NCI-H2107 (cell line): ENCODE measurements around the gene SLCO2B1.

Experiments used
- DNase-seq: peaks from one replicate; lab custom pipeline; 2025; lab: John Stamatoyannopoulos, UW

SLCO2B1 gene

DNA sequence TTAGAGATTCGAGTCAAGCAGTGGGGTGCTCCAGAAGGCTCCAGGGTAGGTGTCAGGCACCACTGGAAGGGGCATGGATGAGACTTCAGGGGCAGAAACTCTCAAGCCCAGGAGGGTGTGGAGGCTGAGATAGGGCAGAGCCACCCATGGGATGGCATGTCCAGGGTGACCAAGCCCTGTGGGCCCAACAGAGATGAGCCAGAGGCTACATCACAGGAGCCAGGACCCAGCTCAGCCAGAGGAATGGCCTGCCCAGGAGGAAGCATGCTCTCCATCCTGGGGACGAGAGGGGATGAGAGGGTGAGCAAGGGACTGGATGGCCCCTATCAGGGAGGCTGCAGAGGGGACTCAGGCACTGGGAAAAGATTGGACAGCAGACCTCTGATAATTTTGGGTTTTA is 42.8 kb downstream of the SLCO2B1 start:
- DNase-seq, result no peak

DNA sequence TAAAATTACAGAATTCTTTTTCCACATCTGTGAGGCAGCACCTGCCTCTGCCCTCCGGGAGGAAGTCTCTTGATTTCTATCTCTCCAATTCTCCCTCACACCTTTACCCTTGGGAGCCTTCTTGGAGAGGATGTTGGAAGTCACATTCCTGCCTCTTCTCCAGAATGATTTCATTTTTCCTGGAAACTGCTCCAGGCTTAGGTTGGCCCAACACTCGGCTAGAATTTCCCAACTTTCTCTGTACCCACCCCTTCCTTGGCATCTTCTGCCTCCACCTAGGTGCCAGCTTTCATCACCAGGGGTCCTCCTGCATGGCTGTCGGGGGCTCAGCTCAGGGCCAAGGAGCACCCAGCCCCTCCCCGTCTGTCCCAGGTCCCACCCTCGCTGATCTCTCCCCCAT is 43.2 kb downstream of the SLCO2B1 start:
- no peak for DNase-seq

DNA sequence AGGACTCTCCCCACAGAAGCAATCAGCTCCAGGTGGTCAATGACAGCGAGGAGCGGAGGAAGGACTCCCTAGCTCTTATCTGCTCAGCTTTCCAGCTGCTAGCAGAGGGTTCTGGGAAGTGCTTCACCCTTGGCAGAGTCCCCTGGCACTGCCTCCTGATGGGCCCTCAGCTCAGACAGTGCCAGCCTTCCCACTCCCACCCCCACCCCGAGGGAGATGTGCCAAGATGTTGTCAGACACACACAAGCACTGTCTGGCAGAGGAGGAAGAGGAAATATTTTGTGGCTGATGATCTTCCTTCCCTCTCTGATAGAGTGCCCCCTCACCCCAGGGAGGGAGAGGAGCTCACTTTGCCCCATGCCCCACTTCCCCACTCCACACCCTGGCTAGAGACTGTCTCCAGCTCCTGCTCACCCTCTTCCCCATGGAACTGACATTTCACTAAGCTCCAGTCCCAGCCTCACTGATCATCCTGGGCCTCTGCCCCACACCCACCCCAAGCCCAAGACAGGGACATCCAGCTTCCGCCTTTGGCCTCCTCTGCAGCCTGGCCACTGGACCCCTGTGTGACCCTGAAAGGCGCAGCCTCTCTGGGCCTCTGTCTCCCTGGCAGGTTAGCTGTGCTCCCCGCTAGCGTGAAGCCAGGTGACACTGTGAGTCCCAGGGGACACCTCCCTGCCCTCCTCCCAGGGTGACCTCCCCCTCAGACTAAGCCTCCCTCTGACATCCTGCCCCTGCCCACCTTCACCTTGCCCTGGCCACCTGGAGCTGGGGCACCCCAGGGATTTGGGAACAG is 44.5 kb downstream of the SLCO2B1 start:
- no peak for DNase-seq

DNA sequence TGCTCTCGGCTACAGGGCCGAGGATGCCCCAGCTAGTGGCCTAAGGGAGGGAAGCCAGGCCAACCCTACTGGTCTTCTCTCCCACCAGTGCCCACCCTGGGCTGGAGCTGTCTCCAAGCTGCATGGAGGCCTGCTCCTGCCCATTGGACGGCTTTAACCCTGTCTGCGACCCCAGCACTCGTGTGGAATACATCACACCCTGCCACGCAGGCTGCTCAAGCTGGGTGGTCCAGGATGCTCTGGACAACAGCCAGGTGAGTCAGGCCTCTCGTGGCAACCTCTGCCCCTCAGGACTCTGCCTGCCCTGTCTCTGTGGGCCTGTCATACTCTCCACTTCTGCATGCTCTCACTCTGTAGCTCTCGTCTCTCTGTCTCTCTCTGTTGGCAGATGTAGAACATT is 45.5 kb downstream of the SLCO2B1 start:
- DNase-seq, result no peak

DNA sequence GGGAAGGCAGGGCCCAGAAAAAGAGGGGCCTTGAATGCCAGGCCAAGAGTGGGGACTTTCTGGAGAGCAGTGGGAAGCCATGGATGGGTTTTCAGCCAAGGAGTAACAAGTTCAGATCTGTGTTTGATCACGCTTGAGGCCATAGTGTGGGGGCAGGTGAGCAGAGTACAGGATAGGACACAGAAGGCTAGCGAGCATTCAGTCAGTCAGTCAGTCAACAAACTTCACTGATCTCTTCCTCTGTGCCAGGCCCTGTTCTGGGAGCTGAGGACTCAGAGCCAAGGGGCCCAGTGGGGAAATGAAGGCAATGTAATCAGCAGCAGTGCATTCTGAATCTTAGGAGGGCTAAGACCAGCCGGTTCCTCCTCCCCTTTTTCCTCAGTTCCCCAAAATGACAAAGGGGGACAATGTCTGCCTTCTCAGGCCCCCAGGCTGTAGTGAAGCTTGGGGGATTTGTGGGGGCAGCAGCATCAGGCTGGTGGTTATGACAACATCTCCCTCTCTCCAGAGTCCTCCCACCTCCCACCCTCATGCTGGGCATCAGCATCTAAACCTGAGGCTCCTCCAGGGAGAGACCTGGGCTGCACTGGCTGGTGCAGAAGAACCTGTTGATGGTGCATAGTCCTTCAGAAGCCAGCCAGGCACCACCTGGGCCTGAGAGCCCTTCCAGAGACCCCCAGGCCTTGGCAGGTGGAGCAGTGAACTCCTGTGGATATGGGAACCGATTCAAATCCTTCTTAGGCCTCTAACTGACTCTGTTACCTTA is 46.8 kb downstream of the SLCO2B1 start:
- DNase-seq, result no peak

DNA sequence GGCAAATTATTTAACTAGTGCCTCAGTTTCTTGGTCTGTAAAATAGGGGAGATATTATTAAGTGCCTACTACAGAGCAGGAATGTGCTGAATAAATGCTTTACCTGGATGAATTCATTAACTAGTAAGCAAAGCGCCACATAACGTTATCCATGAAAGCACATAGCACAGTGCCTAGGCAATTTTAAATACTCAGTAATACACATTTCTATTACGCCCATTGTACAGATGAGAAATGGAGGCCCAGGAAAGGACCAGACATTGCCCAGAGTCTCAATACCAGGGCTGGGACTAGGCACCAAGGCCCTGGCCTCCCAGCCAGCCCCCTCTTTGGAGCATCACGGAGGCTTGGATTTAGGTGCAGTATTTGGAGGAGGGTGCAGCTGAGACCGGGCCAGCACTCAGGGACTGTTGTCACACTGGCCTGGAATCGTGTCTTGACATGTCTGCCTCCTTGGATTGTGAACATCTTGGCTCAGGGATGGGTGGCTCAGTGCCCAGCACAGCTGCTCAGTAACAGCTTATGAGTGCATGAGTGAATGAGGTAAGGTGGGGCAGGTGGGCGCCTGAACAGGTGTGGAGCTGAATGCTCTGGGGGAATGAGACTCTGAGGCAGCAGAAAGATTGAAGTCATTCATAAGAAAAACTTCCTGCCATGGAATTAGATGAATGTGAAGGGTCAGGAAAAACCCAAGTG is 47.5 kb downstream of the SLCO2B1 start:
- no peak for DNase-seq

DNA sequence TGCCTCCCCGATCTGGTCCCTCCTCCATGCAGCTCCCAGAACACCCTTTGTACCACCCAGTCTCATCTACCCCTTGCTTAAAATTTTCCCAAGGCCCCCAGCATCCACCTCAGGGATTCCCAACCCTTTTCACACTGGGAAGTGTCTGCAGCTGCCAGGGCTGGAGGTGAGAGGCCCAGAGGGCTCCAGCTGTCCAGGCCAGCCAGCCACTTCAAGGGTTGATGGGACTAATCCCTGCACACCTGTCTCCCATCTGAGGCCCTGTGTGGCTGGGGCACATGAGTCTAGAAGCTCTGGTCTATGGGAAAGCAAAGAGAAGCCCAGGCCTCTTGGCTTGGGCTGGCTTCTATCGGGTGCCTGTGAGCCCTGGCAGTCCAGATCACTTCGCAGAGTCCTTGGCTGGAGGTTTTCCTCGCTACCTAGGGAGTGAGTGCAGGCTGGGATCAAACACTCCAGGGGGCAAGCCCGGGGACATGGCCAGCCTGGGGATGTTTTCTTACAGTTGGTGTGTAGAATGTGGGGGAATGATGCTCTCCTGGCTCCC is 48.6 kb downstream of the SLCO2B1 start:
- DNase-seq, result no peak

DNA sequence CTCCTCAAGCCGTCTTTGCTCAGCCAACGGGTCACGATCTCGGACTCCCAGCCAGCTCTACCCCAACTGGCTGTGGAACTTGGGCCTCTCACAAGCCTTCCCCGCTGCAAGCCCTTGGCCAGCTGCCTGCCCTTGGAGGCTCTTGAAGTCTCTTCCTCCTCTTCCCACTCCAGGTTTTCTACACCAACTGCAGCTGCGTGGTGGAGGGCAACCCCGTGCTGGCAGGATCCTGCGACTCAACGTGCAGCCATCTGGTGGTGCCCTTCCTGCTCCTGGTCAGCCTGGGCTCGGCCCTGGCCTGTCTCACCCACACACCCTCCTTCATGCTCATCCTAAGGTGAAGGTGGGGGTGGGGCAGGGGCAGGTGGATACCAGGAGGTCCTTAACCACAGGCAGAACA is 49.1 kb downstream of the SLCO2B1 start:
- no peak for DNase-seq

DNA sequence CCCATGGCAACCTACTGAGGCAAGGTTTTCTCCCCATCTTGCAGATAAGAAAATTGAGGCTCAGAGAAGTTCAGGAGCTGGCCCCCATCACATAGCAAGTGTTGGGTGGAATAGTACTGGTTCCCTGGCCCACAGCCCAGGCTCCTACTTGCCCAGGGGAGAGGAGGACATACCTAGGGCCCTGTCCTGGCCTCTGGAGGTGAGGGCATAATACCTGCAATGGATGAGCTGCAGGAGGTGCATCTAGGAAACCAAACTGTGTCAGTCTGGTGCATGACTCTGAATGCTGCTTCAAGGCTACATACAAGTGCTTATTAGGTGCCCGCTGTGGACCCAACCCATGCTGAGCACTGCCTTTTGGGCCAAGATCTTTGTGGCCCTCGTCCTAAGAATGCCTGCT is 49.6 kb downstream of the SLCO2B1 start:
- DNase-seq, result no peak

DNA sequence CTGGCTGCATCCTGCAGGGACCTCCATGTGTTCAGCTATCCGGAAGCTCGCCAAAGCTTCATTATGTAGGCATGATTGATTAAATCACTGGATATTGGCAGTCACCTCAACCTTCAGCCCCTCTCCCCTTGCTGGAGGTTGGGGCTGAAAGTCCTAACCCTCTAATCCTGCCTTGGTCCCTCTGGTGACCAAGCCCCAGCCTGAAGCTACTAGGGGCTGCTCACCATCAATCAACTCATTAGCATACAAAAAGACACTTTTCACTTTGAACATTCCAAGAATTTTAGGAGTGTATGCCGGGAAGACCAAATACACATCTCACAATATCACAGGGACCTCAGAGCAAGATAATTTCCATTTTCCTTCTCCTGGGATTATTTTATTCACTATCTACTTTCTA is 50.9 kb downstream of the SLCO2B1 start:
- DNase-seq, result no peak

DNA sequence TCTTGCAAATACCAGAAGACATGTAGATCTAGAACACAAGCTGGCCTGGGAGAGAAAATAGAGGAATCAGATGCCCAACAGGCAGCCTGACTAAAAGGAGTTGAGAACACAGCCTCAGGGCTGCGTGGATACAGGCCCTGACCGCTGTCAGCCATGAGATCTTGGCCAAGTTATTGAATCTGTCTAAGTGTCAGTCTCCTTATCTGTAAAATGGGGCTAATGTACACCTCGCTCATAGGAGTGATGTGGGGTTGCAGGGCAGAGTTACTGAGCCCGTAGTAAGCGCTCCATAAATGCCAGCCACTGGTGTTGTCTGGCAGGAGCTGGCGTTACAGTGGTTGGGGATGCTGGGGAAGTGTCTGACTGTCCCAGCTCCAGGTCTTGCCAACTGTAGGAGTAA is 51.3 kb downstream of the SLCO2B1 start:
- DNase-seq, result no peak

DNA sequence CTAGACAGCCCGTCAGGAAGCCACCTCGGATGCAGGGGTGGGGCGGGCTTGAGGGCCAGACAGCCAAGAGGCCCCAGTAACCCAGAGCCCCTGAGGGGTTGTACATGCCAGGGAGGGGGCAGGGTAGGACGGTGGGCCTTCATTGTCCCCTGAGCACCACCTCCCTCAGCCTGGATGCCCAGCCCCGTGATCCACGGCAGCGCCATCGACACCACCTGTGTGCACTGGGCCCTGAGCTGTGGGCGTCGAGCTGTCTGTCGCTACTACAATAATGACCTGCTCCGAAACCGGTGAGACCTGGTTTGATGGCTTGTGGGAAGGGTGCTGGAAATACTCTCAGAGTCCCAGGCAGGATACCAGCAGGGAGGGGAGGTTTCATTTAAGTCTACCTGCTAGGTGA is 52.2 kb downstream of the SLCO2B1 start:
- no peak for DNase-seq

DNA sequence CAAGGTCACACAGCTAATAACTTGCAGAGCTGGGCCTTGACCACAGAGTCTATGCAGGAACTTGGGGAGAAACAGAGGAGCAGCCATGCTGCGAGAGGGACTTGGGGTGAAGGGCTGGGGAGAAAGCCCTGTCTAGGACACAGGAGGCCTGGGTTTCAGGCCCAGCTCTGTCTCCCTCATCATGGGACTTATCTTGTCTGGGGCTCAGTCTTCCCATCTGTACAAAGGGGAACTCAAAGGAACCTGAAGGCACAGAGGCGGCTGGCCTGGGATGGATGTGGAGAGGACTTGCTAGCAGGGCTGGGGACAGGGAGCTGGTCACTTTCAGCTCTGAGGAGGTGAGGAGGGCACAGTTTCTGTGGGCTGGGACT is 52.7 kb downstream of the SLCO2B1 start:
- DNase-seq, result no peak

DNA sequence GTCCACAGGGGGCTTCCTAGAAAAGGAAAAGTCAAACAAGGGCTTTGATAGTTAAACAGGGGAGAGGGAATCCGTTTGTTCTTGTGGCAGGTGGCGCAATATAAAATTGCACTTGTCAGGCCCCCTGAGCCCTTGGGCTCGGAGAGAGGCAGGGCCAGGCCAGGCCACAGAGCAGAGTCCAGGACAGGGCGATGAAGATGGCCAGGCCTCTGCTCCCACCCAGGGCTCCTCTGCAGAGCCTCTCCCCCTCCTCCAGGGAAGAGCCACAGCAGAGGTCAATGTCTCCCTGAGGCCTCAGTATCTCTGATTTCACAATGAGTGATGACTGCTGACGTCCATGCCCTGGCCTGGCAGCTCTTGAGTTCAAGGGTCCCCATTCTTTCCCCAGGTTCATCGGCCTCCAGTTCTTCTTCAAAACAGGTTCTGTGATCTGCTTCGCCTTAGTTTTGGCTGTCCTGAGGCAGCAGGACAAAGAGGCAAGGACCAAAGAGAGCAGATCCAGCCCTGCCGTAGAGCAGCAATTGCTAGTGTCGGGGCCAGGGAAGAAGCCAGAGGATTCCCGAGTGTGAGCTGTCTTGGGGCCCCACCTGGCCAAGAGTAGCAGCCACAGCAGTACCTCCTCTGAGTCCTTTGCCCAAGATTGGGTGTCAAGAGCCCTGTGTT is 53.2 kb downstream of the SLCO2B1 start:
- DNase-seq, result no peak

DNA sequence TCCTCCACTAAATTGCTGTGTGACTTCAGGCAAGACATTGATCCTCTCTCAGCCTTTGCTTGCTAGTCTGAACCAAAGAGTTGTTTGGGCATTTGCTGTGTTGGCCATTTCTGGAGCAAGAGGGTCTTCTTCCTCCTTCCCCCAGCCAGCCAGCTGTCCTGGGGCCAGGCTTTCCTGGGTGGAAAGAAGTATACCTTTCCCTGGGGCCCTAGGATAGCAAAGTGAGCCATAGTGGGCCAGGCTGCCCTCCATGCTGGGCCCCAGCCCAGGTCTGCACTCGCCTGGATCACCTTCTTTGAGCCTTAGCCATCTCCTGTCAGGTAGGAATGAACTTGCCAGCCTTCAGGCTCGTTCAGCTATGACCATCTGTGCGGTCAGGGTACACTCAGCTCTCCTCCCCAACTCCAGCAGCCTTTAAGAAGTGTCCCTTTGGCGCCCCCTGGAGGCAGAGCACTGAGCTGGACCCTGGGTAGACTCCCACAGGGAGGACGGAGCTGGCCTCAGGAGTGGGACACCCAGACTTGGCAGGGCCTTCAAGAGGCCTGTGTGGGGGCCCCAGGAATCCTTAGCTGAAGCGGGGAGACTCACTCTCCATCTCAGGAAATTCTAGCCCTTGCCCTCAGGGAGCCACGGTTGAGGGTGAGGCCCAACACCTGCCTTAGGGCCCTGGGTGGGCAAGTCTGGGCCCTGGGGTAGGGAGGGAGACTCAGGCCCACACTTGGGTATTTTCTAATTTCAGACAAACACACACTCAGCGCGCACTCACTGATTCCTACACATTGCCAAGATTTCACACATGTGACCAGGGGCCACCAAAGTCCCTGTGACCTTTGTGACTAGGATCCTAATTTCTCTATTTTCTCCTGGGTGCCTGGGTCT is 54.0 kb downstream of the SLCO2B1 start:
- DNase-seq, result peak; percentile 52

DNA sequence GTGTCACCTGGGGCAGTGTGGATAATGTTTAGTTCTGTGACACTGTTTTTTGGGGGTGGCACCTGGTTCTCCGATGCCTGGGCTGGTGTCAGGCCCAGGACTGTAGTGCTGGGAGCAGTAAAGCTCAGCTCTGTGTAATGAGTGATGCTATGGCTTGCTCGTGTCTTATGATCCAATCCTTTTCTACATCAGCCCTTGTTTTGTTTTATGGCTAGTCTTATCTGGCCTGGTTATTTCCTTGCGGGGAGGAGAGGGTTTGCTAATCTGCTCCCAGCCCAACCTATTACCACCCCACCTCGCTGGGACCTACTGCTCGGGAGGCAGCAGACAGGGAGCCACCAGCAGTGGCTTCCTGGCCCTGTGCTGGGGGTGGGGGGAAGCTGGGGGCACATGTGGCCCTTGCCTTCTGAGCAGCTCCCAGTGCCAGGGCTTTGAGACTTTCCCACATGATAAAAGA is 54.7 kb downstream of the SLCO2B1 start:
- no peak for DNase-seq

DNA sequence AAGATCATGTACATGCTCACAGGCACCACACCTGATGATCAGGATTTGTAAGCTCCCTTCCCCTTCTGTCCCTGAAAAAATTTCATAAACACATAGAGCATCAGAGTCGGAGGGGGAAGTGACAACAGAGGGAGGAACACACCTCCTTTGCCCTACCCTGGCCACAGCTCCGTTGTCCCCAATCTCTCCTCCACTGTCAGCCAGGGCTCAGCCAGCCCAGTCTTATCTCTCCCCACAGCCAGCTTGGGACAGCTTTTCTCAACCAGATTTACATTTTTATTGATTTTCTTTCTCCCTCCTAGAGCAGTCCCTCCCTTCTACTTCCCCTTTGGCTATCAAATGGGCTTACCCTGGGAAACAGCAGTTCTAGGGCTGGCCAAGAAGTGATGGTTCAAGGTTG is 57.5 kb downstream of the SLCO2B1 start:
- no peak for DNase-seq

DNA sequence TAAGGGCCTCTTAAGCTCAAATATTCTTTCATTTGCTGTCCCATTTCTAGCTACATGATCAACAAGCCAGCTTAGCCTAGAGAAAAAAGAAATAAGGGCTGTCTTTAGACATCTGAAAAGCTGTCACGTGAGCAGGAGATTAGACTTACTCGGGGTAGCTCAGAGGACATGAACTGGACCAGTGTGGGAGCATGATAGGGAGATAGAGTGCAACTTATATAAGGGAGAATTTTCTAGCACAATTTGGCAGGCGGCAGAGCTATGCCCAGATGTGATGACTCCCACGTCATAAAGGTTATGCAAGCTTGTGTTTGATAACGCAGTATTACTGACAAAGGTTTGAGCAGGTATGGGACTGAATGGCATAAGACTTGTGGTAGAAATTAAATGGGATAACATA is 61.5 kb downstream of the SLCO2B1 start:
- no peak for DNase-seq

DNA sequence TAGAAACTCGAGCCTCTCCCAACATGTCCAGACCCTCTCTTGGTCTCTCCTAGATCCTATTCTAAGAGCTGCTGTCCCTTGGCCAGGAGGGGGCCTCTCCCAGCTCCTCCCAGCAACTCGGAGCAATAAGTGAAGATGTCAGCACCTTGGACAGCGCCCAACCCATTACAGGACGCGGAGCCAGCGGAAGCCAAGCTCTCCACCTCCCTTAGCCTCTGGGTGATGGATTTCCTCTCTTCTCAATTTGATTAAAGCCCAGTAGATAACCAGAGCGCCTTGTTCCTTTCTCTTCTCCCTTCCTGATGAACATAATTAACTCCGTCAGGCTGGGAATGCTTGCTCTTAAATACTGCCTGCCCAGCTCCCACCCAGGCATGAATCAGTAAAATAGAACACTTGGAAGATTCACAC is 63.5 kb downstream of the SLCO2B1 start:
- no peak for DNase-seq

DNA sequence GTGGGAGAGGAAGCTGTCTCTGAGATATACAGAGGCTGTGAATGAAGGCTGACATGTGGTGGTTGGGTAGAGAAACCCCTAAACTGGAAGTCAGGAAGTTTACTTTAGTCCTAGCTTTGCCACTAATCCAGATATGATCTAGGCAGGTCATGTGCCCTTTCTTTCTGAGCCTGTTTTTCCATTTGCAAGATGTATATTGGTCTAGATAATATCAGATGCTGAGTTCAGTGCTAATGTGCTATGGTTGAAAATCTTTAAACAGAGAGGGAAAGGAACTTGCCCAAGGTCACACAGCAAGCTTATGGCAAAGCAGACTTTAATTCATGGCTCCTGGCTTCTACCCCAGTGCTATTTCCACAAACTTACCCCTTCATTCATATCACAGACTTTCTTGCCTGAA is 63.9 kb downstream of the SLCO2B1 start:
- no peak for DNase-seq

DNA sequence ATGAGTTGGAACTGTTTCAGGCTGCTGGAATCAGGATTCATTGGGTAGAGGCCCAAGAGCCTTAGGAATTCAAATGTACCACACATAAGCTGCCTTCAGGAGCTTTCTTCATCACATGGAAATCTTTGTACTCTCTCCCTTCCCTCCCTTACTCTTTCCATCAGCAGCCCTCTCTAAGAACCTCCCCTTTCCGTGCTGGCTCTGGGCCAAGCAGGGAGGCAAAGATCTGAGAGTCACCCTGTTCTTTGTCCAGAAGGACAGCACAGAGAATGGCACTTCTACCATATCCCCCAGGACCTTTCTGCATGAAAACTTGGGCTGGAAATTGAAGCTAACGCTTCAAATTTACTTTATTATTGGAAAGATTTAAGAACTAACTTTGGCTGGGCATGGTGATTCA is 69.0 kb downstream of the SLCO2B1 start:
- DNase-seq, result no peak
